ENCODE data around the gene GNG7.

- TF ChIP-seq CTCF (IDR thresholded peaks at IDR 0.05) (no peak), POLR2A (IDR thresholded peaks at IDR 0.05) (peak; percentile 67)
Observed at GRCh38 chr19:2702170-2703076, at the start of gene GNG7.

Data from right lobe of liver (tissue), 4 donors.